Upper lobe of left lung (tissue), 4 donors: ENCODE measurements around the gene PARD3B.

Experiments
- EP300 ChIP-seq, 4 donors: sonication (generic); formaldehyde crosslinking; IDR thresholded peaks; one replicate each; pipeline ENCODE4 v1.5.1; 2017; ENCODE audit warnings: antibody characterized with exemption in 4 of 4, control low read depth in 2 of 4
- TF ChIP-seq, protein P1 (sequence below), 6 experiments: fragments of 450-650 bp in 4 of 6; fragments of 200-600 bp in 2 of 6; sonication (generic) in 2 of 6; IDR thresholded peaks; one replicate each; pipeline ENCODE4 v1.5.1; 2016 to 2019; ENCODE audit warnings: antibody characterized with exemption in 6 of 6

DNA sequence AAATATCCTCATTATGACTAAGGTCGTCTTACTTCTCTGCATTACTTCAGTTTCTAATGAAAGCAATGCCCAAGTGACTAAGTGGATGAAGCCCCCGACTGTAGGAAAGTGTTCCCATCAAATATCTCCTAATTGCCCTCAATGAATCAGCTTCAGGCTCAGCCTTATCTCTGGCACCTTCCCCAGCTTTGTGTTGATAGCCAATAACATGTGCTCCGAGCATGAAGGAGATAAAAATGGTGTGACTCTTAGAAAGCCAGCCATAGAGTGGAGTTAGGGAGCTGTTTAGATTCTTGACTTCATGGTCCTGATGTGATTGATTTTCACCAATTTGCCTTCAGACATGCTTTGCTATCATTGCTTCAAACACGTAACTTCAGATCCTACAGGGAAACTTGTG lies 797.8 kb downstream of the PARD3B start:
- TF ChIP-seq EP300 (IDR thresholded peaks at IDR 0.05), result no peak
- TF ChIP-seq, protein P1, sequence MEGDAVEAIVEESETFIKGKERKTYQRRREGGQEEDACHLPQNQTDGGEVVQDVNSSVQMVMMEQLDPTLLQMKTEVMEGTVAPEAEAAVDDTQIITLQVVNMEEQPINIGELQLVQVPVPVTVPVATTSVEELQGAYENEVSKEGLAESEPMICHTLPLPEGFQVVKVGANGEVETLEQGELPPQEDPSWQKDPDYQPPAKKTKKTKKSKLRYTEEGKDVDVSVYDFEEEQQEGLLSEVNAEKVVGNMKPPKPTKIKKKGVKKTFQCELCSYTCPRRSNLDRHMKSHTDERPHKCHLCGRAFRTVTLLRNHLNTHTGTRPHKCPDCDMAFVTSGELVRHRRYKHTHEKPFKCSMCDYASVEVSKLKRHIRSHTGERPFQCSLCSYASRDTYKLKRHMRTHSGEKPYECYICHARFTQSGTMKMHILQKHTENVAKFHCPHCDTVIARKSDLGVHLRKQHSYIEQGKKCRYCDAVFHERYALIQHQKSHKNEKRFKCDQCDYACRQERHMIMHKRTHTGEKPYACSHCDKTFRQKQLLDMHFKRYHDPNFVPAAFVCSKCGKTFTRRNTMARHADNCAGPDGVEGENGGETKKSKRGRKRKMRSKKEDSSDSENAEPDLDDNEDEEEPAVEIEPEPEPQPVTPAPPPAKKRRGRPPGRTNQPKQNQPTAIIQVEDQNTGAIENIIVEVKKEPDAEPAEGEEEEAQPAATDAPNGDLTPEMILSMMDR (IDR thresholded peaks at IDR 0.05), result no peak
